Ovary (tissue), 3 donors: ENCODE results near the gene APEH.

Source experiments
- CTCF ChIP-seq, 3 donors: fragments of 450-650 bp in 2 of 3; fragments of 200-600 bp in 1 of 3; IDR thresholded peaks; one replicate each; pipeline versions ENCODE4 v1.5.1 to v1.8.0; 2016 to 2022; ENCODE audit warnings: antibody characterized with exemption in 3 of 3, mild to moderate bottlenecking in 1 of 3
- POLR2A ChIP-seq: fragments of 450-650 bp; IDR thresholded peaks from one replicate; pipeline ENCODE4 v1.6.1; 2017; ENCODE audit warnings: antibody characterized with exemption, mild to moderate bottlenecking, moderate library complexity
- donor health status: DM: no; HTN: no; CAD: no.

GRCh38 chr3:49646236-49646635, 27.9 kb upstream of the APEH start:
- TF ChIP-seq CTCF (IDR thresholded peaks at IDR 0.05) (no peak), POLR2A (no peak)
